ENCODE results near the gene PRPH2.

- TF ChIP-seq CTCF (IDR thresholded peaks at IDR 0.05) = no peak
- TF ChIP-seq POLR2A (IDR thresholded peaks at IDR 0.05) = no peak
- TF ChIP-seq POLR2AphosphoS5 (IDR thresholded peaks at IDR 0.05; ENCODE audit: insufficient read depth in 1 of 2, low read depth in 1 of 2) = no peak
Observed at GRCh38 chr6:42729731-42730130, 7.3 kb upstream of the PRPH2 start.
